Measurements from ENCODE around the gene OPN1MW. TPM values are rescaled to one million over a fixed set of nuclear protein-coding genes. Genes with fewer than 3 reads are reported as not detected.
"Not testable (repeated sequence)": the region's sequence is repeated elsewhere in the genome, so short reads cannot be mapped to it uniquely, and the experiment has no call there.

Gene OPN1MW
- total and polyA plus RNA-seq, 2 of the 13 experiments (the other 11 are each of a cell fraction or from before 2014, with no cell fraction given), result not detected

- ATAC-seq; H3K4me1 ChIP-seq (ENCODE audit: insufficient read depth, low read length); H3K79me2 ChIP-seq (ENCODE audit: insufficient read depth, low read length); FAIRE-seq; H3K27me3 ChIP-seq (ENCODE audit: control insufficient read depth in 1 of 2, insufficient read depth in 2 of 2, low read length in 2 of 2); DNase-seq (ENCODE audit: low spot score); in situ Hi-C loops (cut with HindIII; ENCODE audit: extremely low pct_ligation_motif_present, low pct_unique_long_range_greater_than_20kb); H3K4me3 ChIP-seq (replicated peaks in 1 of 3; ENCODE audit: insufficient read depth in 1 of 3, low read depth in 2 of 3, low read length in 3 of 3); CTCF ChIA-PET (ENCODE audit: low intra/inter-chr PET ratio, low total read pairs); H3K4me2 ChIP-seq (ENCODE audit: low read depth, low read length); H2AFZ ChIP-seq (ENCODE audit: low read length); H3K36me3 ChIP-seq (replicated peaks in 1 of 2; ENCODE audit: control insufficient read depth in 1 of 2, insufficient read depth in 2 of 2, low read length in 2 of 2); POLR2A ChIA-PET; H4K20me1 ChIP-seq (ENCODE audit: insufficient read depth, low read length); BruUV-seq (replicated peaks); H3K27ac ChIP-seq (ENCODE audit: extremely low read length, insufficient read depth, low read length); intact Hi-C loops (cut with micrococcal nuclease; ENCODE audit: unreplicated experiment); H3K9me3 ChIP-seq (ENCODE audit: low read length); H3K9ac ChIP-seq (ENCODE audit: insufficient read depth, low read depth, low read length): not testable (repeated sequence)
- 90% methylated on average over 4 of the region's 15 CpGs for WGBS (ENCODE audit: low lambda C conversion rate)
Observed at GRCh38 chrX:154144010-154144409, 38.4 kb upstream of the OPN1MW start, which contains the start of gene OPN1LW. Gene OPN1LW (plus strand): TSS chrX:154144243. CDS start chrX:154144284, 41 bp downstream.

DNA sequence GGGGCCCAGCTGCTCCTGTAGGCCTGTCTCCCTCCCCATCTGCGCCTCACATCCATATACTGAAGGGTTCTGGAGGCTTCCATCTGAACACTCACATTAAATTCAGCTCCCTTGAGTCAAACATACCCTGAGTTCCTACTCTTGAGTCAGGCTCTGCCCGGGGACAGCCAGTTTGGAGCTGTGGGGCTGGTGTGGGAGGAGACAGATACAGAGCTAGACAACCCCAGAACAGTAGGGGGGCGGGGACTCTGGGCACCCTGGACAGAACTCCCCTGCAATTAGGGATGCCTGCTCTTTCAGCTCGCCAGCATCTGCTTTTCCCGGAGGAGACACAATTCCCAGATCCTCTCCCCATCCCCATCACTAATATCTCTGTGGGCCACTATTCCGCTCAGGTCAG, 31.4 kb upstream of the OPN1MW start:
- H3K79me2 ChIP-seq (ENCODE audit: insufficient read depth, low read length); H4K20me1 ChIP-seq (ENCODE audit: insufficient read depth, low read length); H3K27me3 ChIP-seq (ENCODE audit: control insufficient read depth in 1 of 2, insufficient read depth in 2 of 2, low read length in 2 of 2); H3K4me3 ChIP-seq (replicated peaks in 1 of 3; ENCODE audit: insufficient read depth in 1 of 3, low read depth in 2 of 3, low read length in 3 of 3); H3K27ac ChIP-seq (ENCODE audit: extremely low read length, insufficient read depth, low read length); H3K36me3 ChIP-seq (replicated peaks in 1 of 2; ENCODE audit: control insufficient read depth in 1 of 2, insufficient read depth in 2 of 2, low read length in 2 of 2); BruUV-seq (replicated peaks); DNase-seq (ENCODE audit: low spot score); H3K9ac ChIP-seq (ENCODE audit: insufficient read depth, low read depth, low read length); H3K4me2 ChIP-seq (ENCODE audit: low read depth, low read length); H3K4me1 ChIP-seq (ENCODE audit: insufficient read depth, low read length); ATAC-seq; H3K9me3 ChIP-seq (ENCODE audit: low read length); FAIRE-seq; H2AFZ ChIP-seq (ENCODE audit: low read length); in situ Hi-C loops (cut with HindIII; ENCODE audit: extremely low pct_ligation_motif_present, low pct_unique_long_range_greater_than_20kb); intact Hi-C loops (cut with micrococcal nuclease; ENCODE audit: unreplicated experiment); CTCF ChIA-PET (ENCODE audit: low intra/inter-chr PET ratio, low total read pairs); POLR2A ChIA-PET: not testable (repeated sequence)
- WGBS (ENCODE audit: low lambda C conversion rate), result no CpG with 5 or more reads among the region's 6 CpGs

DNA sequence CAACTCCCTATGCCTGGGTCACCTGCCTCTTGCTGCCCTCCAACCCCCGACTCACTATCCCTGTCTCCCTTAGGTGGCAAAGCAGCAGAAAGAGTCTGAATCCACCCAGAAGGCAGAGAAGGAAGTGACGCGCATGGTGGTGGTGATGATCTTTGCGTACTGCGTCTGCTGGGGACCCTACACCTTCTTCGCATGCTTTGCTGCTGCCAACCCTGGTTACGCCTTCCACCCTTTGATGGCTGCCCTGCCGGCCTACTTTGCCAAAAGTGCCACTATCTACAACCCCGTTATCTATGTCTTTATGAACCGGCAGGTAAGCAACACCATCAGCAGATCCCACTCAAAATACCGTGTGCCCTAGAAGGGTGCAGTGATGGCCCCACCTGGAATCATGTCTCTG, 26.2 kb upstream of the OPN1MW start:
- H3K4me1 ChIP-seq (ENCODE audit: insufficient read depth, low read length); POLR2A ChIA-PET; BruUV-seq (replicated peaks); H3K4me3 ChIP-seq (replicated peaks in 1 of 3; ENCODE audit: insufficient read depth in 1 of 3, low read depth in 2 of 3, low read length in 3 of 3); H3K4me2 ChIP-seq (ENCODE audit: low read depth, low read length); intact Hi-C loops (cut with micrococcal nuclease; ENCODE audit: unreplicated experiment); ATAC-seq; H2AFZ ChIP-seq (ENCODE audit: low read length); H3K9me3 ChIP-seq (ENCODE audit: low read length); FAIRE-seq; H4K20me1 ChIP-seq (ENCODE audit: insufficient read depth, low read length); H3K27me3 ChIP-seq (ENCODE audit: control insufficient read depth in 1 of 2, insufficient read depth in 2 of 2, low read length in 2 of 2); DNase-seq (ENCODE audit: low spot score); H3K79me2 ChIP-seq (ENCODE audit: insufficient read depth, low read length); H3K36me3 ChIP-seq (replicated peaks in 1 of 2; ENCODE audit: control insufficient read depth in 1 of 2, insufficient read depth in 2 of 2, low read length in 2 of 2); CTCF ChIA-PET (ENCODE audit: low intra/inter-chr PET ratio, low total read pairs); in situ Hi-C loops (cut with HindIII; ENCODE audit: extremely low pct_ligation_motif_present, low pct_unique_long_range_greater_than_20kb); H3K27ac ChIP-seq (ENCODE audit: extremely low read length, insufficient read depth, low read length); H3K9ac ChIP-seq (ENCODE audit: insufficient read depth, low read depth, low read length): not testable (repeated sequence)
- 79% methylated on average over 8 of the region's 11 CpGs for WGBS (ENCODE audit: low lambda C conversion rate)

DNA sequence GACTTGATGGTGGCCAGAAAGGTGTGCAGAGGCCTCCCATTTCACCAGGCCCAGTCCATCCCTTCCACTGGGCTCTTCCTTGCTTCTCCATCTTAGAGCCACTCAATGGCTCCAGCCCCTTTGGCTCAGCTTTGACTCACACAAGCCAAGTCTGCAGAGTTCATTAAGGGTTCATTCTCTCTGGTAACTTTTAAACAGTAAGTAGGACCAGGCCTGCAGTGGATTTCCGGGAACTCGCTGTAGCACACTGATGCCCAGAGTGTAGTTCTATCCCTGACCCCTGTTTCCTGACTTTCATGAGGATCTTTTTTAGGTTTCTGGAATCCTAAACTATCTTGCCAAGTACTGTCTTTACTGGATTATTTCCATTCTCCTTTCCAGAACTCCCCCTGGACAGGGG, 25.2 kb upstream of the OPN1MW start:
- WGBS (ENCODE audit: low lambda C conversion rate), result no CpG with 5 or more reads among the region's 2 CpGs
- H4K20me1 ChIP-seq (ENCODE audit: insufficient read depth, low read length); H3K4me2 ChIP-seq (ENCODE audit: low read depth, low read length); BruUV-seq (replicated peaks); FAIRE-seq; intact Hi-C loops (cut with micrococcal nuclease; ENCODE audit: unreplicated experiment); DNase-seq (ENCODE audit: low spot score); ATAC-seq; H3K27me3 ChIP-seq (ENCODE audit: control insufficient read depth in 1 of 2, insufficient read depth in 2 of 2, low read length in 2 of 2); H3K4me1 ChIP-seq (ENCODE audit: insufficient read depth, low read length); H3K36me3 ChIP-seq (replicated peaks in 1 of 2; ENCODE audit: control insufficient read depth in 1 of 2, insufficient read depth in 2 of 2, low read length in 2 of 2); H3K9ac ChIP-seq (ENCODE audit: insufficient read depth, low read depth, low read length); in situ Hi-C loops (cut with HindIII; ENCODE audit: extremely low pct_ligation_motif_present, low pct_unique_long_range_greater_than_20kb); CTCF ChIA-PET (ENCODE audit: low intra/inter-chr PET ratio, low total read pairs); H3K9me3 ChIP-seq (ENCODE audit: low read length); POLR2A ChIA-PET; H3K79me2 ChIP-seq (ENCODE audit: insufficient read depth, low read length); H3K27ac ChIP-seq (ENCODE audit: extremely low read length, insufficient read depth, low read length); H2AFZ ChIP-seq (ENCODE audit: low read length); H3K4me3 ChIP-seq (replicated peaks in 1 of 3; ENCODE audit: insufficient read depth in 1 of 3, low read depth in 2 of 3, low read length in 3 of 3): not testable (repeated sequence)

Data from HepG2 (cell line).